Fibroblast of pulmonary artery (primary cell): ENCODE data around the gene KIRREL3.

ENCODE experiments used
- DNase-seq: peaks from one replicate; pipeline ENCODE4 v3.0.0-alpha.2; 2010; ENCODE audit warnings: low read depth
- H3K4me3 ChIP-seq: replicated peaks from 2 replicates; pipeline ENCODE4 v1.5.1; 2011; ENCODE audit warnings: low read depth, mild to moderate bottlenecking, control low read depth, low read length, moderate library complexity
- TF ChIP-seq, protein P1 (sequence below): IDR thresholded peaks from 2 replicates; pipeline ENCODE4 v1.5.1; 2011; ENCODE audit warnings: mild to moderate bottlenecking, control low read depth, low read length, inconsistent platforms; ENCODE audit errors: missing control alignments

KIRREL3 gene

DNA sequence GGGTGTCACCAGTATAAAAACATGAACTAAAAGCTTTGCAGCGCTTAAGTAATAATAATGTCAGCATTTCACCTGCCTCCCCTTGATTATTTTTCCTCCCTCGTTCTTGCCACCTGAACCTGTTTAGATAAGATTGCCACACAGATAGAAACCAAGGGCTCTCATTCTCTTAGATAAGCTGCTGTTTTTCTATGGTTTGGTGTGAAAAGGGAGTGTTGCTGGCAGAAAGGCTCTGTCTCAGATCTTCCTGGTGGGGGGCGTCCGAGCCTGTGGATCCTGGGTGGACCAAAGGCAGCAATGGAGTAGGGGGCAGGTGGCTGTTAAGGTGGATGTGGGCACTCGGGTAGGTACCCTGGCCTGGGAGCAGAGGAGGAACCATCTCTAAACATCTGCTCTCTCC is 497.6 kb downstream of the KIRREL3 start:
- TF ChIP-seq, protein P1, sequence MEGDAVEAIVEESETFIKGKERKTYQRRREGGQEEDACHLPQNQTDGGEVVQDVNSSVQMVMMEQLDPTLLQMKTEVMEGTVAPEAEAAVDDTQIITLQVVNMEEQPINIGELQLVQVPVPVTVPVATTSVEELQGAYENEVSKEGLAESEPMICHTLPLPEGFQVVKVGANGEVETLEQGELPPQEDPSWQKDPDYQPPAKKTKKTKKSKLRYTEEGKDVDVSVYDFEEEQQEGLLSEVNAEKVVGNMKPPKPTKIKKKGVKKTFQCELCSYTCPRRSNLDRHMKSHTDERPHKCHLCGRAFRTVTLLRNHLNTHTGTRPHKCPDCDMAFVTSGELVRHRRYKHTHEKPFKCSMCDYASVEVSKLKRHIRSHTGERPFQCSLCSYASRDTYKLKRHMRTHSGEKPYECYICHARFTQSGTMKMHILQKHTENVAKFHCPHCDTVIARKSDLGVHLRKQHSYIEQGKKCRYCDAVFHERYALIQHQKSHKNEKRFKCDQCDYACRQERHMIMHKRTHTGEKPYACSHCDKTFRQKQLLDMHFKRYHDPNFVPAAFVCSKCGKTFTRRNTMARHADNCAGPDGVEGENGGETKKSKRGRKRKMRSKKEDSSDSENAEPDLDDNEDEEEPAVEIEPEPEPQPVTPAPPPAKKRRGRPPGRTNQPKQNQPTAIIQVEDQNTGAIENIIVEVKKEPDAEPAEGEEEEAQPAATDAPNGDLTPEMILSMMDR = no peak
- no peak for DNase-seq
- no peak overlapping the region for H3K4me3 ChIP-seq

DNA sequence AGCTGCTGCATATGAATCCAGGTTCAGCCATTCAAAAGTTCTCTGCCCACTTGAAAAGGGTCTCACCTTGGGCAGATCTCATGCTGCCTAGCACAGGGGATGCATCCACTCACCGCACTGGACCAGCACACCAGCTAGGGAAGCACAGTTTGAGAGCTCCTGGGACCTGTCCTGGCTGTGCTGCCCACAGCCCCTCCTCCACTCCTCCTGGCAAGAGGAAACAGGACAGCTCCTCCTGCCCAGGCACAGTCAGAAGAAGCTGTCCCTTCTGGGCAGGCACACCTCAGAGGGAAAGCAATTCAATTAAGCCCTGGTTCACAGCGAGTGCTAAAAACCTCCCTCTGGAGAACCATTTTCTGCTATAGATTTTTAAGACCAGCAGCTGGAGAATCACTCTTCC is 498.4 kb downstream of the KIRREL3 start:
- no peak overlapping the region for H3K4me3 ChIP-seq
- DNase-seq = no peak
- TF ChIP-seq, protein P1 = no peak

DNA sequence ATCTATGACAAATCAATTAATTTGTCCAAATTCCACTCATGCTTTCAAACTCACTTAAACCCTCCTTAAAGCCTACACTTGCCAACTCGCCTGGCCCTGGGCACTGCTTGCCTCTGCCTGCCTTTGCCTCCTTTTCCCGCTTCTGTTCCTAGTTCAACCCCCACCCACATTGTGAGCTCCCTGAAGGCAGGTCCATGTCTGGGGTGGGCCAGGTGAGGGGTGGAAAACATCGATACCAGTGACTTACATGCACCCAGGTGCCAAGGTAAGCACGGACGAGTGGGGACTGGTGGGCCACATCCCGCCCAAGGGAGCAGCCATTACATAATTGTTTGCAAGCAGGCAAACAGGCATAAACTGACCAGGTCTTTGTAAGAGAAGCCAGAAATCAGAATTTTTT is 498.9 kb downstream of the KIRREL3 start:
- no peak overlapping the region for H3K4me3 ChIP-seq
- DNase-seq = no peak
- TF ChIP-seq, protein P1 = no peak

DNA sequence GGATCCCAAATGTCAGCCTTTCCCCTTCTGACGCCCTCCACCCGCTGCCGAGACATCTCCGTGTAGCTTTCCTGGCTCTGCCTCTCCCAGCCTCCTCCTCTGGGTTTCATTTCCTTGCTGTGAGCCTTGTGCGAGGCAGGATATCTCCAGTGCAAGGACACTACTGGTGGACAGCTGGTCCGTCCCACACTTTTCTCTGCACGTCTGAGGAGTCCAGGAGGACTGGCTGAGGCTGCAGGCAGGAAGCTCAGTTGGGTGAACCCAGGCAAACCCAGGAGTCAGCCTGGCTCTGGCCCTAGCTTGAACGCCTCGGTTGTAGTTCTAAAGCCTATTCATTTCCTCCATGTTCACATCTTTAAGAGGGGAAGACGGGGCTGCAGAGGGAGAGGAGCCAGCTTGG is 499.6 kb downstream of the KIRREL3 start:
- TF ChIP-seq, protein P1 = no peak
- DNase-seq = no peak
- no peak overlapping the region for H3K4me3 ChIP-seq

DNA sequence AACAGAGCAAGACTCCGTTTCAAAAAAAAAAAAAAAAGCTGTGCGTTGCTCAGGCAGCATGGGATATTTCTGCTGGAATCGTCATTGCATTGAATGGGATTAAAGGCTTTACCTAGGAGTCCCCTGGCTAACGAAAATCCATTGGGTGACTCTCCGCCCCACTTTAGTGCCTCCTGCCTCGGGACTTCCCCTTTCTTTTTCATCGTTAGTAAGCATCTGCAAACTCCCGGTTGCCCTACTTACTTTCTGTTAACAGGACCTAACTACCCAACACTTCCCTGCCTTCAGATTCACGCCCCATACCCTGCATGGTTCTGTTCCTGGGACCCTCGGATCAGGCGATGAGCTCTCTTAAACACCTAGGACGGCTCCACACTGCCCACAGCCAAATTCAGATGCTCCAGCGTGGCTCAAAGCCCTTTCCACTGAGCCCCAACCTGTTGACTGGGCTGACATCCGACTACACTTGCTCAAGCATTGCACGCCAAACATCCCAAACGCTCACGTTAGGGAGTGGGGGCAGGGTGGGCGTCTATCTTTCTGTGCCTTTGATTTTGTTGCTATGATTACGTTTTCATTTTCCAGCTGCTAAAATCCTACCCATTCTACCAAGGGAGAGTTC is 501.3 kb downstream of the KIRREL3 start:
- TF ChIP-seq, protein P1 = no peak
- DNase-seq = no peak
- H3K4me3 ChIP-seq = no peak overlapping the region

DNA sequence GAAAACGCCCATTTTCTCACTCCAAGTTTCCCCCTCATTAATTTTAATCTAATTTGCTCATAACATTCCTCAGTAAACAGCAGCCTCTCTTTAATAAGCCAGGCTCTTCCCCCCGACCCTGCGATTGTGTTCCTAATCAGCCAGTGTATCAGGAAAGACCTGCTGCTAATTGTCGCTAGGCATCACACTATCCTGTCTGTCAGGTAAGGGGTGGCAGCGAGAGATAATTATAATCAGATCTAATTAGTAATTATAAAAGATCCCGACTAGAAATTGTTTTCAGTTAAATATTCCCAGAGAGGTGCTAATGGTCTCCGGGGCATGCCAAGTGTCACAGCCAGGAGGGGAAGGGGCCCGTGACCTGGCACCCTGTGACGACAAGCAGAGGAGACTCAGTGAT is 502.3 kb downstream of the KIRREL3 start:
- TF ChIP-seq, protein P1 = no peak
- no peak for DNase-seq
- H3K4me3 ChIP-seq = no peak overlapping the region

DNA sequence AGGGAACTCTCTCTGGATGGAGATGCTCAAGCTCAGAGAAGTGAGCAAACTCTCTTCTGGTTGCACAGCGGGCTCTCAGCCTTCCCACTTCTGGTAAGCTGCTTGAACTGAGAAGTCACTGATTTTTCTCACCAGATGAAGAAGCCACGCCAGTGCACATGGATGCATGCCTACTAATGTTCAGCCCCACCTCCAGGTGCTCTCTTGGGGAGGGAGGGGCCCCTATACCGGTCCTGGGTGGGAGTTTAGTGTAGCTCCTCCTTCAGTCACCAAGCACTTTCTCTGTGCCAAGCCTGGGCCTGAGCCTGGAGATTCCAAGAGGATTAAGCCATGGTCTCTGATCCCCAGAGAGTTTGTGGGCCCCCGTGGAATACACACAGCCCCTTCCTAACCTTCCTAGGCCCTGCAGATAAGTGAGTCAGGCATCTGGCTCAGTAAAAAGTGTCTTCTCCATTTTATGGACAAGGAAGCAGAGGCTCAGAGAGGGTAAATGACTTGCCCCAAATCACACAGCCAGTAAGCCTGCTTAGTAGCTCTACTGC is 502.9 kb downstream of the KIRREL3 start:
- no peak overlapping the region for H3K4me3 ChIP-seq
- TF ChIP-seq, protein P1 = no peak
- DNase-seq = no peak
